ENCODE data around the gene PRR14L.
A peak's percentile ranks its signal among the peaks of the same experiment; 100 is the strongest.

The PRR14L gene

GRCh38 chr22:31637891-31638618 is 111.9 kb downstream of the PRR14L start:
- no peak overlapping the region for H2AFZ ChIP-seq (ENCODE audit: low read depth, low read length)
- H2BK5ac ChIP-seq (ENCODE audit: low read depth, low read length, poor library complexity, severe bottlenecking), result no peak overlapping the region
- peak overlapping the region; percentile 29 to 51 for H2BK12ac ChIP-seq (ENCODE audit: low read length in 2 of 2)
- H3K4me3 ChIP-seq (ENCODE audit: insufficient read depth in 1 of 2, low read depth in 1 of 2, low read length in 2 of 2), result peak overlapping the region in 1 of 2 experiments; percentile 37
- peak overlapping the region in 1 of 2 experiments; percentile 54 for H3K18ac ChIP-seq (ENCODE audit: low read depth in 1 of 2, low read length in 2 of 2)
- peak overlapping the region; percentile 10 for H4K8ac ChIP-seq (ENCODE audit: low read length)
- DNase-seq, result peak; percentile 51
- H3K9ac ChIP-seq (ENCODE audit: low read length), result peak overlapping the region; percentile 17
- H3K14ac ChIP-seq (ENCODE audit: low read length in 2 of 2), result peak overlapping the region in 1 of 2 experiments; percentile 61
- no peaks in the 10 kb centered on the region for H3K27me3 ChIP-seq (ENCODE audit: control insufficient read depth in 1 of 2, insufficient read depth in 1 of 2, low read length in 2 of 2)
- no peaks in the 10 kb centered on the region for H3K9me3 ChIP-seq (ENCODE audit: control insufficient read depth, low read length)
- peaks cover 43% of the 10 kb centered on the region for H3K79me1 ChIP-seq (replicated peaks; ENCODE audit: low read length, poor library complexity, severe bottlenecking)
- H3K4me1 ChIP-seq (ENCODE audit: control insufficient read depth, insufficient read depth, low read depth, low read length), result peaks cover 29% of the 10 kb centered on the region
- H2BK120ac ChIP-seq (ENCODE audit: low read depth, low read length), result no peak overlapping the region
- no peak overlapping the region for H3K23ac ChIP-seq (ENCODE audit: low read length in 2 of 2)
- H2BK15ac ChIP-seq (ENCODE audit: low read depth, poor library complexity, severe bottlenecking), result no peak overlapping the region
- no peak overlapping the region for H3K27ac ChIP-seq (ENCODE audit: low read length, poor library complexity, severe bottlenecking)
- 93% methylated on average over 9 of the region's 15 CpGs for WGBS
- peaks cover 5 to 26% of the 10 kb centered on the region in 2 experiments for H3K36me3 ChIP-seq (ENCODE audit: control insufficient read depth in 1 of 2, insufficient read depth in 2 of 2, low read depth in 1 of 2, low read length in 2 of 2)
- H3K4ac ChIP-seq (ENCODE audit: low read depth in 1 of 2, low read length in 2 of 2), result peak overlapping the region; percentile 20 to 24
- H3K4me2 ChIP-seq (ENCODE audit: low read length, poor library complexity, severe bottlenecking), result no peak overlapping the region
- peak overlapping the region; percentile 2 for H4K91ac ChIP-seq (ENCODE audit: low read length)
- peak overlapping the region; percentile 33 for H2AK5ac ChIP-seq (ENCODE audit: low read length, severe bottlenecking)

GRCh38 chr22:31637447-31637890 is 112.5 kb downstream of the PRR14L start:
- no peak overlapping the region for H3K27ac ChIP-seq (ENCODE audit: low read length, poor library complexity, severe bottlenecking)
- H2BK12ac ChIP-seq (ENCODE audit: low read length in 2 of 2), result peak overlapping the region in 1 of 2 experiments; percentile 9
- peaks cover 31% of the 10 kb centered on the region for H3K4me1 ChIP-seq (ENCODE audit: control insufficient read depth, insufficient read depth, low read depth, low read length)
- H2AFZ ChIP-seq (ENCODE audit: low read depth, low read length), result no peak overlapping the region
- H2BK120ac ChIP-seq (ENCODE audit: low read depth, low read length), result no peak overlapping the region
- no peak overlapping the region for H2AK5ac ChIP-seq (ENCODE audit: low read length, severe bottlenecking)
- H2BK5ac ChIP-seq (ENCODE audit: low read depth, low read length, poor library complexity, severe bottlenecking), result no peak overlapping the region
- H3K9ac ChIP-seq (ENCODE audit: low read length), result peak overlapping the region; percentile 17
- no peak overlapping the region for H3K4ac ChIP-seq (ENCODE audit: low read depth in 1 of 2, low read length in 2 of 2)
- peak overlapping the region; percentile 63 for H2BK15ac ChIP-seq (ENCODE audit: low read depth, poor library complexity, severe bottlenecking)
- no peak overlapping the region for H3K18ac ChIP-seq (ENCODE audit: low read depth in 1 of 2, low read length in 2 of 2)
- no peak overlapping the region for H3K23ac ChIP-seq (ENCODE audit: low read length in 2 of 2)
- WGBS, result 88% methylated on average over 10 of the region's 10 CpGs
- DNase-seq, result no peak
- peaks cover 45% of the 10 kb centered on the region for H3K79me1 ChIP-seq (replicated peaks; ENCODE audit: low read length, poor library complexity, severe bottlenecking)
- no peak overlapping the region for H4K91ac ChIP-seq (ENCODE audit: low read length)
- no peak overlapping the region for H3K4me3 ChIP-seq (ENCODE audit: insufficient read depth in 1 of 2, low read depth in 1 of 2, low read length in 2 of 2)
- H3K4me2 ChIP-seq (ENCODE audit: low read length, poor library complexity, severe bottlenecking), result no peak overlapping the region
- no peaks in the 10 kb centered on the region for H3K27me3 ChIP-seq (ENCODE audit: control insufficient read depth in 1 of 2, insufficient read depth in 1 of 2, low read length in 2 of 2)
- no peaks in the 10 kb centered on the region for H3K9me3 ChIP-seq (ENCODE audit: control insufficient read depth, low read length)
- H3K36me3 ChIP-seq (ENCODE audit: control insufficient read depth in 1 of 2, insufficient read depth in 2 of 2, low read depth in 1 of 2, low read length in 2 of 2), result peaks cover 7 to 26% of the 10 kb centered on the region in 2 experiments
- H3K14ac ChIP-seq (ENCODE audit: low read length in 2 of 2), result no peak overlapping the region
- H4K8ac ChIP-seq (ENCODE audit: low read length), result peak overlapping the region; percentile 21

- H3K14ac ChIP-seq (ENCODE audit: low read length in 2 of 2), result no peak overlapping the region
- no peak overlapping the region for H2BK15ac ChIP-seq (ENCODE audit: low read depth, poor library complexity, severe bottlenecking)
- peaks cover 38% of the 10 kb centered on the region for H3K79me1 ChIP-seq (replicated peaks; ENCODE audit: low read length, poor library complexity, severe bottlenecking)
- H3K27me3 ChIP-seq (ENCODE audit: control insufficient read depth in 1 of 2, insufficient read depth in 1 of 2, low read length in 2 of 2), result no peaks in the 10 kb centered on the region
- no peak overlapping the region for H2BK120ac ChIP-seq (ENCODE audit: low read depth, low read length)
- no peak overlapping the region for H2BK5ac ChIP-seq (ENCODE audit: low read depth, low read length, poor library complexity, severe bottlenecking)
- no peak overlapping the region for H3K4ac ChIP-seq (ENCODE audit: low read depth in 1 of 2, low read length in 2 of 2)
- H3K9ac ChIP-seq (ENCODE audit: low read length), result no peak overlapping the region
- H3K9me3 ChIP-seq (ENCODE audit: control insufficient read depth, low read length), result no peaks in the 10 kb centered on the region
- H3K23ac ChIP-seq (ENCODE audit: low read length in 2 of 2), result no peak overlapping the region
- WGBS, result 98% methylated on average over 13 of the region's 13 CpGs
- H2AK5ac ChIP-seq (ENCODE audit: low read length, severe bottlenecking), result peak overlapping the region; percentile 33
- H2BK12ac ChIP-seq (ENCODE audit: low read length in 2 of 2), result no peak overlapping the region
- no peak overlapping the region for H3K4me3 ChIP-seq (ENCODE audit: insufficient read depth in 1 of 2, low read depth in 1 of 2, low read length in 2 of 2)
- no peak for DNase-seq
- no peak overlapping the region for H2AFZ ChIP-seq (ENCODE audit: low read depth, low read length)
- H4K91ac ChIP-seq (ENCODE audit: low read length), result no peak overlapping the region
- H3K4me1 ChIP-seq (ENCODE audit: control insufficient read depth, insufficient read depth, low read depth, low read length), result peaks cover 45% of the 10 kb centered on the region
- H4K8ac ChIP-seq (ENCODE audit: low read length), result no peak overlapping the region
- peaks cover 3 to 24% of the 10 kb centered on the region in 2 experiments for H3K36me3 ChIP-seq (ENCODE audit: control insufficient read depth in 1 of 2, insufficient read depth in 2 of 2, low read depth in 1 of 2, low read length in 2 of 2)
- no peak overlapping the region for H3K18ac ChIP-seq (ENCODE audit: low read depth in 1 of 2, low read length in 2 of 2)
- H3K4me2 ChIP-seq (ENCODE audit: low read length, poor library complexity, severe bottlenecking), result no peak overlapping the region
- no peak overlapping the region for H3K27ac ChIP-seq (ENCODE audit: low read length, poor library complexity, severe bottlenecking)
Observed at GRCh38 chr22:31635638-31636306, 114.2 kb downstream of the PRR14L start.

- Histone ChIP-seq H2BK15ac (ENCODE audit: low read depth, poor library complexity, severe bottlenecking) (no peak overlapping the region), H3K79me1 (replicated peaks; ENCODE audit: low read length, poor library complexity, severe bottlenecking) (peaks cover 17% of the 10 kb centered on the region), H3K14ac (ENCODE audit: low read length in 2 of 2) (peak overlapping the region in 1 of 2 experiments; percentile 72), H2AFZ (ENCODE audit: low read depth, low read length) (no peak overlapping the region), H3K36me3 (ENCODE audit: control insufficient read depth in 1 of 2, insufficient read depth in 2 of 2, low read depth in 1 of 2, low read length in 2 of 2) (peaks cover 19 to 42% of the 10 kb centered on the region in 2 experiments), H2AK5ac (ENCODE audit: low read length, severe bottlenecking) (peak overlapping the region; percentile 21), H4K91ac (ENCODE audit: low read length) (peak overlapping the region; percentile 92), H3K18ac (ENCODE audit: low read depth in 1 of 2, low read length in 2 of 2) (peak overlapping the region; percentile 82 to 86), H3K23ac (ENCODE audit: low read length in 2 of 2) (peak overlapping the region in 1 of 2 experiments; percentile 24), H3K9me3 (ENCODE audit: control insufficient read depth, low read length) (no peaks in the 10 kb centered on the region), H2BK120ac (ENCODE audit: low read depth, low read length) (no peak overlapping the region), H3K4ac (ENCODE audit: low read depth in 1 of 2, low read length in 2 of 2) (peak overlapping the region; percentile 10 to 27), H3K4me2 (ENCODE audit: low read length, poor library complexity, severe bottlenecking) (peak overlapping the region; percentile 71), H3K27me3 (ENCODE audit: control insufficient read depth in 1 of 2, insufficient read depth in 1 of 2, low read length in 2 of 2) (no peaks in the 10 kb centered on the region), H3K27ac (ENCODE audit: low read length, poor library complexity, severe bottlenecking) (peak overlapping the region; percentile 77), H4K8ac (ENCODE audit: low read length) (peak overlapping the region; percentile 98), H3K4me3 (ENCODE audit: insufficient read depth in 1 of 2, low read depth in 1 of 2, low read length in 2 of 2) (peak overlapping the region in 1 of 2 experiments; percentile 92), H3K9ac (ENCODE audit: low read length) (peak overlapping the region; percentile 92), H3K4me1 (ENCODE audit: control insufficient read depth, insufficient read depth, low read depth, low read length) (peaks cover 59% of the 10 kb centered on the region), H2BK5ac (ENCODE audit: low read depth, low read length, poor library complexity, severe bottlenecking) (no peak overlapping the region), H2BK12ac (ENCODE audit: low read length in 2 of 2) (peak overlapping the region; percentile 53 to 76)
- 86% methylated on average over 9 of the region's 9 CpGs for WGBS
- no peak for DNase-seq
Observed at GRCh38 chr22:31631436-31631835, 118.5 kb downstream of the PRR14L start.
